Measurements from ENCODE around the gene EHMT2. TPM values are rescaled to one million over a fixed set of nuclear protein-coding genes. Genes with fewer than 3 reads are reported as not detected.

The EHMT2 gene
- total RNA-seq, 1 donor from 2014 or later, result 175 TPM

- TF ChIP-seq CTCF (IDR thresholded peaks at IDR 0.05; ENCODE audit: unreplicated experiment), result no peak
Observed at GRCh38 chr6:31834367-31835250, 62.9 kb downstream of the EHMT2 start.

GRCh38 chr6:31831350-31832215 is 65.9 kb downstream of the EHMT2 start:
- no peak overlapping the region for H3K27ac Mint-ChIP-seq
- no peaks in the 10 kb centered on the region for H3K9me3 Mint-ChIP-seq (ENCODE audit: low read depth)
- H3K36me3 Mint-ChIP-seq (ENCODE audit: insufficient read depth), result peaks cover 8% of the 10 kb centered on the region
- H3K4me1 Mint-ChIP-seq (ENCODE audit: low read depth), result peaks cover 29% of the 10 kb centered on the region
- no peak for DNase-seq (ENCODE audit: low spot score, unreplicated experiment)
- peak overlapping the region; percentile 94 for H3K4me3 Mint-ChIP-seq (ENCODE audit: low read depth)
- no peaks in the 10 kb centered on the region for H3K27me3 Mint-ChIP-seq
- TF ChIP-seq CTCF (IDR thresholded peaks at IDR 0.05; ENCODE audit: unreplicated experiment), result no peak

More at GRCh38 chr6:31834367-31835250, 62.9 kb downstream of the EHMT2 start:
- Mint-ChIP-seq H3K36me3 (ENCODE audit: insufficient read depth) (peaks cover 23% of the 10 kb centered on the region), H3K4me3 (ENCODE audit: low read depth) (peak overlapping the region; percentile 99), H3K27me3 (no peaks in the 10 kb centered on the region), H3K4me1 (ENCODE audit: low read depth) (peaks cover 37% of the 10 kb centered on the region), H3K9me3 (ENCODE audit: low read depth) (no peaks in the 10 kb centered on the region), H3K27ac (peak overlapping the region; percentile 100)
- DNase-seq (ENCODE audit: low spot score, unreplicated experiment), result peak; percentile 68

GRCh38 chr6:31830886-31831335 is 66.6 kb downstream of the EHMT2 start:
- TF ChIP-seq CTCF (IDR thresholded peaks at IDR 0.05; ENCODE audit: unreplicated experiment), result no peak
- Mint-ChIP-seq H3K27me3 (no peaks in the 10 kb centered on the region), H3K36me3 (ENCODE audit: insufficient read depth) (peaks cover 5% of the 10 kb centered on the region), H3K9me3 (ENCODE audit: low read depth) (no peaks in the 10 kb centered on the region), H3K4me3 (ENCODE audit: low read depth) (peak overlapping the region; percentile 94), H3K27ac (peak overlapping the region; percentile 90), H3K4me1 (ENCODE audit: low read depth) (peaks cover 27% of the 10 kb centered on the region)
- no peak for DNase-seq (ENCODE audit: low spot score, unreplicated experiment)

Other genes with a start within 250 kb of the EHMT2 start
- gene BAG6, start 245.0 kb downstream of the EHMT2 start, total RNA-seq, result 458 and 471 TPM in 2 replicates
- gene APOM, start 241.8 kb downstream of the EHMT2 start, total RNA-seq, result 7.1 and 7.5 TPM in 2 replicates
- 23.6 and 24.1 TPM in 2 replicates for gene C6orf47, start 236.9 kb downstream of the EHMT2 start, total RNA-seq
- gene GPANK1, start 232.7 kb downstream of the EHMT2 start, total RNA-seq, result 15.2 and 18.0 TPM in 2 replicates
- 163 and 165 TPM in 2 replicates for gene CSNK2B, start 231.6 kb downstream of the EHMT2 start, total RNA-seq
- gene LY6G5B, start 227.7 kb downstream of the EHMT2 start, total RNA-seq, result 24.8 and 30.6 TPM in 2 replicates
- gene LY6G5C, start 216.6 kb downstream of the EHMT2 start, total RNA-seq, result 4.4 and 6.5 TPM in 2 replicates
- gene ABHD16A, start 194.4 kb downstream of the EHMT2 start, total RNA-seq, result 93.0 and 96.9 TPM in 2 replicates
- gene LY6G6F, start 190.8 kb downstream of the EHMT2 start, total RNA-seq, result not detected in 2 replicates
- not detected in 2 replicates for gene LY6G6D, start 182.3 kb downstream of the EHMT2 start, total RNA-seq
- 0.60 and 1.3 TPM in 2 replicates for gene LY6G6C, start 176.0 kb downstream of the EHMT2 start, total RNA-seq
- not detected in 2 replicates for gene MPIG6B, start 174.3 kb downstream of the EHMT2 start, total RNA-seq
- gene DDAH2, start 168.4 kb downstream of the EHMT2 start, total RNA-seq, result 218 and 233 TPM in 2 replicates
- 275 and 286 TPM in 2 replicates for gene CLIC1, start 161.2 kb downstream of the EHMT2 start, total RNA-seq
- 45.0 and 51.3 TPM in 2 replicates for gene MSH5, start 157.7 kb downstream of the EHMT2 start, total RNA-seq
- gene SAPCD1, start 135.0 kb downstream of the EHMT2 start, total RNA-seq, result 8.6 and 11.9 TPM in 2 replicates
- gene VWA7, start 120.4 kb downstream of the EHMT2 start, total RNA-seq, result 9.5 and 11.6 TPM in 2 replicates
- gene VARS1, start 101.9 kb downstream of the EHMT2 start, total RNA-seq, result 85.6 and 92.6 TPM in 2 replicates
- 80.4 and 82.9 TPM in 2 replicates for gene LSM2, start 90.7 kb downstream of the EHMT2 start, total RNA-seq
- 2.4 and 2.5 TPM in 2 replicates for gene HSPA1L, start 82.4 kb downstream of the EHMT2 start, total RNA-seq
- gene HSPA1A, start 82.2 kb downstream of the EHMT2 start, total RNA-seq, result 52.5 and 56.6 TPM in 2 replicates
- 152 and 165 TPM in 2 replicates for gene HSPA1B, start 70.0 kb downstream of the EHMT2 start, total RNA-seq
- 52.4 and 57.4 TPM in 2 replicates for gene NEU1, start 34.9 kb downstream of the EHMT2 start, total RNA-seq
- 17.5 and 19.1 TPM in 2 replicates for gene SLC44A4, start 18.7 kb downstream of the EHMT2 start, total RNA-seq
- gene ZBTB12, start 4.4 kb upstream of the EHMT2 start, total RNA-seq, result 47.1 and 55.5 TPM in 2 replicates
- gene C2, start 30.0 kb upstream of the EHMT2 start, total RNA-seq, result 0.47 and 0.65 TPM in 2 replicates
- gene CFB, start 48.4 kb upstream of the EHMT2 start, total RNA-seq, result 3.9 and 4.7 TPM in 2 replicates
- gene NELFE, start 61.3 kb upstream of the EHMT2 start, total RNA-seq, result 67.2 and 71.8 TPM in 2 replicates
- gene SKIC2, start 61.5 kb upstream of the EHMT2 start, total RNA-seq, result 97.9 and 103 TPM in 2 replicates
- gene DXO, start 74.4 kb upstream of the EHMT2 start, total RNA-seq, result 26.3 and 29.4 TPM in 2 replicates
- gene C4A, start 84.4 kb upstream of the EHMT2 start, total RNA-seq, result 13.1 and 14.1 TPM in 2 replicates
- gene C4B, start 117.1 kb upstream of the EHMT2 start, total RNA-seq, result 6.6 and 8.4 TPM in 2 replicates
- gene CYP21A2, start 140.7 kb upstream of the EHMT2 start, total RNA-seq, result 0.38 and 0.67 TPM in 2 replicates
- gene TNXB, start 211.6 kb upstream of the EHMT2 start, total RNA-seq, result 10.3 and 14.6 TPM in 2 replicates
- 89.4 and 95.0 TPM in 2 replicates for gene ATF6B, start 230.5 kb upstream of the EHMT2 start, total RNA-seq
- gene FKBPL, start 232.6 kb upstream of the EHMT2 start, total RNA-seq, result 8.4 and 8.7 TPM in 2 replicates

All from progenitor cell of endocrine pancreas (in vitro differentiated cells).